SK-N-SH (cell line): ENCODE data around the gene OSBPL10. TPM values are rescaled to one million over a fixed set of nuclear protein-coding genes. Genes with fewer than 3 reads are reported as not detected.

Experiments
- CTCF ChIA-PET: fragments of 300-600, 350-600 bp; formaldehyde crosslinking; extraction: SDS; loops from one replicate; lab custom pipeline; 2021; lab: Yijun Ruan, JAX
- POLR2A ChIA-PET: fragments of 350-600 bp; sonication (Branson Sonifier 250); formaldehyde crosslinking; extraction: SDS; loops from one replicate; lab custom pipeline; 2020; ENCODE audit warnings: antibody characterized with exemption, inconsistent platforms; lab: Yijun Ruan, JAX
- DNase-seq: peaks from one replicate; pipeline ENCODE4 v3.0.0; 2012
- H2AFZ ChIP-seq: fragments of 200-600 bp; sonication (generic); 2 replicates; pipeline ENCODE4 v1.8.1; 2016; ENCODE audit warnings: antibody characterized with exemption, mild to moderate bottlenecking, low read depth
- H3F3A ChIP-seq: fragments of 200-600 bp; sonication (generic); replicated peaks from 2 replicates; pipeline ENCODE3; 2016; ENCODE audit warnings: antibody characterized with exemption, mild to moderate bottlenecking; ENCODE audit not compliant: insufficient read depth
- H3K27ac ChIP-seq, 2 experiments: fragments of 200-500 bp in 1 of 2; fragments of 200-600 bp in 1 of 2; sonication (Bioruptor generic) in 1 of 2; sonication (generic), shearing (Covaris generic) in 1 of 2; 2 replicates each; pipeline versions ENCODE4 v1.5.1 to v1.6.1; 2014 to 2016; ENCODE audit warnings: low read depth in 2 of 2, inconsistent platforms in 1 of 2, low read length in 1 of 2, mild to moderate bottlenecking in 1 of 2, mixed read lengths in 1 of 2
- H3K27me3 ChIP-seq: fragments of 200-600 bp; sonication (generic), shearing (Covaris generic); 2 replicates; pipeline ENCODE4 v1.6.1; 2016; ENCODE audit warnings: mixed run types; ENCODE audit not compliant: insufficient read depth
- H3K36me3 ChIP-seq, 2 experiments: fragments of 200-500 bp in 1 of 2; fragments of 200-600 bp in 1 of 2; sonication (Bioruptor generic) in 1 of 2; sonication (generic) in 1 of 2; replicated peaks in 1 of 2; 2 replicates each; pipeline versions ENCODE3 to v1.5.1; 2014 to 2016; ENCODE audit warnings: low read length in 1 of 2, mild to moderate bottlenecking in 1 of 2; ENCODE audit not compliant: insufficient read depth in 2 of 2, control insufficient read depth in 1 of 2
- H3K4me1 ChIP-seq, 2 experiments: fragments of 200-500 bp in 1 of 2; fragments of 200-600 bp in 1 of 2; sonication (Bioruptor generic) in 1 of 2; sonication (generic), shearing (Covaris generic) in 1 of 2; 2 replicates each; pipeline versions ENCODE4 v1.5.1 to v1.6.1; 2014 to 2016; ENCODE audit warnings: low read depth in 1 of 2, low read length in 1 of 2, mixed run types in 1 of 2; ENCODE audit not compliant: insufficient read depth in 2 of 2, control insufficient read depth in 1 of 2
- H3K4me2 ChIP-seq: fragments of 200-600 bp; sonication (generic), shearing (Covaris generic); 2 replicates; pipeline ENCODE4 v1.6.1; 2017; ENCODE audit warnings: mixed run types
- H3K4me3 ChIP-seq, 2 experiments: fragments of 200-500 bp in 1 of 2; fragments of 200-600 bp in 1 of 2; sonication (Bioruptor generic) in 1 of 2; sonication (generic), shearing (Covaris generic) in 1 of 2; 2 replicates each; pipeline versions ENCODE4 v1.5.1 to v1.8.1; 2014 to 2016; ENCODE audit warnings: low read depth in 2 of 2, inconsistent platforms in 1 of 2, low read length in 1 of 2, mild to moderate bottlenecking in 1 of 2, mixed read lengths in 1 of 2, moderate library complexity in 1 of 2
- H3K79me2 ChIP-seq: fragments of 200-600 bp; sonication (generic); 2 replicates; pipeline ENCODE4 v1.8.1; 2017; ENCODE audit warnings: mild to moderate bottlenecking; ENCODE audit not compliant: insufficient read depth
- H3K9ac ChIP-seq: fragments of 200-600 bp; sonication (generic); 2 replicates; pipeline ENCODE4 v1.6.1; 2017; ENCODE audit warnings: mixed run types
- H3K9me2 ChIP-seq: fragments of 200-600 bp; sonication (generic); 2 replicates; pipeline ENCODE4 v1.6.1; 2017; ENCODE audit warnings: mixed run types
- H3K9me3 ChIP-seq: fragments of 200-600 bp; sonication (generic); 2 replicates; pipeline ENCODE4 v1.6.1; 2017; ENCODE audit warnings: mixed run types, mild to moderate bottlenecking, moderate library complexity
- H4K20me1 ChIP-seq: fragments of 200-600 bp; sonication (generic); 2 replicates; pipeline ENCODE4 v1.6.1; 2017; ENCODE audit warnings: mild to moderate bottlenecking, mixed run types; ENCODE audit not compliant: insufficient read depth
- CHD2 ChIP-seq: fragments of 150-350 bp; IDR thresholded peaks from 2 replicates; pipeline ENCODE4 v1.6.1; 2018; ENCODE audit warnings: low read length; ENCODE audit not compliant: partially characterized antibody
- CTCF ChIP-seq: fragments of 200-600 bp; sonication (generic); IDR thresholded peaks from 2 replicates; pipeline ENCODE4 v1.6.1; 2017; ENCODE audit warnings: antibody characterized with exemption, mild to moderate bottlenecking, moderate library complexity
- EP300 ChIP-seq, 2 experiments: IDR thresholded peaks; 2 replicates each; pipeline versions ENCODE4 v1.4.0 to v1.6.1; 2012; ENCODE audit warnings: borderline replicate concordance in 1 of 2, low read depth in 1 of 2, low read length in 1 of 2
- FOSL2 ChIP-seq: IDR thresholded peaks from 2 replicates; pipeline ENCODE4 v1.4.0; 2012; ENCODE audit warnings: low read depth, mild to moderate bottlenecking, moderate library complexity, borderline replicate concordance
- MEF2A ChIP-seq: IDR thresholded peaks from 2 replicates; pipeline ENCODE4 v1.4.0; 2012; ENCODE audit warnings: low read depth, borderline replicate concordance
- NFIC ChIP-seq: IDR thresholded peaks from 2 replicates; pipeline ENCODE4 v1.4.0; 2012; ENCODE audit warnings: borderline replicate concordance
- PBX3 ChIP-seq: IDR thresholded peaks from 2 replicates; pipeline ENCODE4; 2012
- POLR2AphosphoS5 ChIP-seq: IDR thresholded peaks from 2 replicates; pipeline ENCODE4 v1.6.1; 2012; ENCODE audit warnings: low read depth, low read length
- RAD21 ChIP-seq: IDR thresholded peaks from 2 replicates; pipeline ENCODE4 v1.6.1; 2012; ENCODE audit warnings: mild to moderate bottlenecking, low read length
- SIN3A ChIP-seq: IDR thresholded peaks from 2 replicates; pipeline ENCODE4 v1.6.1; 2012; ENCODE audit warnings: low read depth, mild to moderate bottlenecking, low read length, moderate library complexity, borderline replicate concordance
- SMC3 ChIP-seq: IDR thresholded peaks from 2 replicates; pipeline ENCODE4 v1.6.1; 2012; ENCODE audit warnings: low read depth, low read length, improper control_type of control experiment
- USF1 ChIP-seq: IDR thresholded peaks from 2 replicates; pipeline ENCODE4 v1.4.0; 2012; ENCODE audit warnings: low read depth, borderline replicate concordance
- YY1 ChIP-seq: IDR thresholded peaks from 2 replicates; pipeline ENCODE4 v1.4.0; 2012; ENCODE audit warnings: low read depth, mild to moderate bottlenecking
- ZBTB33 ChIP-seq: IDR thresholded peaks from 2 replicates; pipeline ENCODE4 v1.4.0; 2012; ENCODE audit warnings: low read depth, borderline replicate concordance
- WGBS: methylation state at CpG from one replicate; pipeline ENCODE4 v1.1.6; 2017; ENCODE audit warnings: low lambda C conversion rate; 5-methylcytosine and 5-hydroxymethylcytosine counted together
- polyA plus RNA-seq, 3 experiments: library from polyadenylated mRNA; depleted of rRNA; stranded (reverse); fragments of >200 nt; gene quantifications; 2 replicates each; pipeline ENCODE4 v1.2.3, GENCODE V29; 2012

OSBPL10 gene
- polyA plus RNA-seq, 1 of the 3 experiments (the other 2 are of a cell fraction): 0.12 TPM

GRCh38 chr3:31911124-31911523, 69.9 kb downstream of the OSBPL10 start:
- DNase-seq: no peak
- CTCF ChIA-PET: interaction anchor here (1.0 kb wide), 1 partner anchor 12 kb away, joined by 3 read pairs; no protein-coding TSS in a partner anchor
- Histone ChIP-seq H3K36me3 (no peaks in the 10 kb centered on the region), H3K9ac (no peak overlapping the region), H3K27me3 (no peaks in the 10 kb centered on the region), H3K4me3 (no peak overlapping the region), H2AFZ (no peak overlapping the region), H3F3A (no peaks in the 10 kb centered on the region), H3K79me2 (no peaks in the 10 kb centered on the region)
- WGBS: 43% methylated on average over 3 of the region's 3 CpGs
- TF ChIP-seq USF1 (no peak), ZBTB33 (no peak), CHD2 (no peak)
- TF ChIP-seq, all 33 proteins: peak for 0
- Histone ChIP-seq H3K4me1 (no peaks in the 10 kb centered on the region), H3K27ac (no peak overlapping the region), H3K9me3 (no peaks in the 10 kb centered on the region), H4K20me1 (no peaks in the 10 kb centered on the region), H3K4me2 (no peak overlapping the region), H3K9me2 (no peaks in the 10 kb centered on the region)
- POLR2A ChIA-PET: no interaction called here

- H3K27ac ChIP-seq: no peak overlapping the region
- no peaks in the 10 kb centered on the region for H4K20me1 ChIP-seq
- no peaks in the 10 kb centered on the region for H3K27me3 ChIP-seq
- no peak overlapping the region for H3K4me3 ChIP-seq
- no peaks in the 10 kb centered on the region for H3K9me2 ChIP-seq
- ChIA-PET CTCF (interaction anchor here (0.7 kb wide), 1 partner anchor 11 kb away, joined by 3 read pairs; no protein-coding TSS in a partner anchor), POLR2A (no interaction called here)
- H3F3A ChIP-seq: no peaks in the 10 kb centered on the region
- H3K9me3 ChIP-seq: no peaks in the 10 kb centered on the region
- H3K79me2 ChIP-seq: no peaks in the 10 kb centered on the region
- 55% methylated on average over 7 of the region's 7 CpGs for WGBS
- no peak overlapping the region for H3K9ac ChIP-seq
- H3K36me3 ChIP-seq: no peaks in the 10 kb centered on the region
- TF ChIP-seq POLR2AphosphoS5 (no peak), SIN3A (no peak), USF1 (no peak), MEF2A (no peak), ZBTB33 (no peak), EP300 (IDR thresholded peaks at IDR 0.05; ENCODE audit: borderline replicate concordance in 1 of 2, low read depth in 1 of 2, low read length in 1 of 2) (no peak), FOSL2 (no peak), YY1 (no peak), PBX3 (no peak), CTCF (no peak), NFIC (no peak), RAD21 (no peak), SMC3 (no peak)
- H2AFZ ChIP-seq: no peak overlapping the region
- no peak overlapping the region for H3K4me2 ChIP-seq
- H3K4me1 ChIP-seq: no peaks in the 10 kb centered on the region
- DNase-seq: no peak
These were observed 71.6 kb downstream of the OSBPL10 start for GRCh38 chr3:31909455-31909854.
